C4-2B (cell line): ENCODE data around the gene PGGHG.

Experiments
- ZFX ChIP-seq: fragments of 450-650 bp; IDR thresholded peaks from 2 replicates; pipeline ENCODE4 v1.6.1; 2017
- TF ChIP-seq, protein P1 (sequence below): fragments of 450-650 bp; conservative IDR thresholded peaks from 2 replicates; pipeline ENCODE4 v1.5.1; 2017; ENCODE audit warnings: mild to moderate bottlenecking

DNA sequence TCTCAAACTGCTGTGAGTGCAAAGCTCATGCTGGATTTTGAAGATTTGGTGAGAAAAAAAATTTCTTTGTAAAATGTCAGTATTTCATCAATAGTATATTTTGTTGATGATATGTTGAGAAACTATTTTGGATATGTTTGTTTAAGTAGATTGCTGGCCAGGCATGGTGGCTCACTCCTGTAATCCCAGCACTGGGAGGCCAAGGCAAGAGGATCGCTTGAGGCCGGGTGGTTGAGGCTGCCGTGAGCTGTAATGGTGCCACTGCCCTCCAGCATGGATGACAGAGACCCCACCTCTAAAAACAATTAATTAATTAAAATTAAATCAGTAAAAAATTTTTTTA is 38.6 kb downstream of the PGGHG start:
- TF ChIP-seq, protein P1, sequence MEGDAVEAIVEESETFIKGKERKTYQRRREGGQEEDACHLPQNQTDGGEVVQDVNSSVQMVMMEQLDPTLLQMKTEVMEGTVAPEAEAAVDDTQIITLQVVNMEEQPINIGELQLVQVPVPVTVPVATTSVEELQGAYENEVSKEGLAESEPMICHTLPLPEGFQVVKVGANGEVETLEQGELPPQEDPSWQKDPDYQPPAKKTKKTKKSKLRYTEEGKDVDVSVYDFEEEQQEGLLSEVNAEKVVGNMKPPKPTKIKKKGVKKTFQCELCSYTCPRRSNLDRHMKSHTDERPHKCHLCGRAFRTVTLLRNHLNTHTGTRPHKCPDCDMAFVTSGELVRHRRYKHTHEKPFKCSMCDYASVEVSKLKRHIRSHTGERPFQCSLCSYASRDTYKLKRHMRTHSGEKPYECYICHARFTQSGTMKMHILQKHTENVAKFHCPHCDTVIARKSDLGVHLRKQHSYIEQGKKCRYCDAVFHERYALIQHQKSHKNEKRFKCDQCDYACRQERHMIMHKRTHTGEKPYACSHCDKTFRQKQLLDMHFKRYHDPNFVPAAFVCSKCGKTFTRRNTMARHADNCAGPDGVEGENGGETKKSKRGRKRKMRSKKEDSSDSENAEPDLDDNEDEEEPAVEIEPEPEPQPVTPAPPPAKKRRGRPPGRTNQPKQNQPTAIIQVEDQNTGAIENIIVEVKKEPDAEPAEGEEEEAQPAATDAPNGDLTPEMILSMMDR: no peak
- no peak for TF ChIP-seq ZFX
